Mammary epithelial cell (primary cell): ENCODE measurements around the gene BRPF1.

Source experiments
- CTCF ChIP-seq, 2 donors: IDR thresholded peaks in 1 of 2; conservative IDR thresholded peaks in 1 of 2; 2 replicates each; pipeline ENCODE4 v1.5.1; 2011 to 2012; ENCODE audit warnings: inconsistent platforms in 2 of 2, low read length in 2 of 2, mild to moderate bottlenecking in 2 of 2, control low read depth in 1 of 2, low read depth in 1 of 2; ENCODE audit not compliant: insufficient read depth in 1 of 2; ENCODE audit errors: extremely low read depth in 1 of 2
- EZH2 ChIP-seq: IDR thresholded peaks from 2 replicates; pipeline ENCODE4 v1.6.1; 2012; ENCODE audit warnings: low read length, inconsistent platforms, borderline replicate concordance

- TF ChIP-seq CTCF (conservative IDR thresholded peaks at IDR 0.05 in 1 of 2, IDR thresholded peaks at IDR 0.05 in 1 of 2; ENCODE audit: extremely low read depth in 1 of 2, insufficient read depth in 1 of 2, low read depth in 1 of 2, low read length in 2 of 2) = no peak
- TF ChIP-seq EZH2 = no peak
Measured at GRCh38 chr3:9768141-9768775, 36.7 kb downstream of the BRPF1 start.
